ENCODE measurements around the gene ROBO4.

The ROBO4 gene

GRCh38 chr11:124840666-124841065 lies 57.0 kb downstream of the ROBO4 start:
- no peak overlapping the region for H3K9ac ChIP-seq (ENCODE audit: low read depth, low read length)
- no peaks in the 10 kb centered on the region; the same call in 1 of the 2 replicates for H3K4me1 ChIP-seq (ENCODE audit: insufficient read depth, low read length)
- no peaks in the 10 kb centered on the region for H3K9me3 ChIP-seq (ENCODE audit: control insufficient read depth, insufficient read depth, low read length)
- no peaks in the 10 kb centered on the region for H3K36me3 ChIP-seq (ENCODE audit: insufficient read depth, low read length)

- H3K4me1 ChIP-seq (ENCODE audit: insufficient read depth, low read length) = no peaks in the 10 kb centered on the region; the same call in 1 of the 2 replicates
- no peaks in the 10 kb centered on the region for H3K36me3 ChIP-seq (ENCODE audit: insufficient read depth, low read length)
- H3K9me3 ChIP-seq (ENCODE audit: control insufficient read depth, insufficient read depth, low read length) = no peaks in the 10 kb centered on the region
- H3K9ac ChIP-seq (ENCODE audit: low read depth, low read length) = peak overlapping the region; percentile 43; the same call in 1 of the 2 replicates
These were observed 57.6 kb downstream of the ROBO4 start for GRCh38 chr11:124839972-124840621.

- no peaks in the 10 kb centered on the region; the same call in 1 of the 2 replicates for H3K4me1 ChIP-seq (ENCODE audit: insufficient read depth, low read length)
- no peaks in the 10 kb centered on the region for H3K36me3 ChIP-seq (ENCODE audit: insufficient read depth, low read length)
- H3K9me3 ChIP-seq (ENCODE audit: control insufficient read depth, insufficient read depth, low read length) = no peaks in the 10 kb centered on the region
- peak overlapping the region; percentile 43; the same call in 1 of the 2 replicates for H3K9ac ChIP-seq (ENCODE audit: low read depth, low read length)
These were observed 58.3 kb downstream of the ROBO4 start for GRCh38 chr11:124839128-124839971.

- H3K36me3 ChIP-seq (ENCODE audit: insufficient read depth, low read length) = no peaks in the 10 kb centered on the region
- peak overlapping the region; percentile 43; the same call in 1 of the 2 replicates for H3K9ac ChIP-seq (ENCODE audit: low read depth, low read length)
- no peaks in the 10 kb centered on the region for H3K9me3 ChIP-seq (ENCODE audit: control insufficient read depth, insufficient read depth, low read length)
- no peaks in the 10 kb centered on the region; the same call in 1 of the 2 replicates for H3K4me1 ChIP-seq (ENCODE audit: insufficient read depth, low read length)
These were observed 58.9 kb downstream of the ROBO4 start for GRCh38 chr11:124838805-124839127.

GRCh38 chr11:124837491-124837856 lies 60.2 kb downstream of the ROBO4 start:
- H3K9me3 ChIP-seq (ENCODE audit: control insufficient read depth, insufficient read depth, low read length) = no peaks in the 10 kb centered on the region
- no peak overlapping the region for H3K9ac ChIP-seq (ENCODE audit: low read depth, low read length)
- peaks cover 3% of the 10 kb centered on the region; the same call in 1 of the 2 replicates for H3K4me1 ChIP-seq (ENCODE audit: insufficient read depth, low read length)

GRCh38 chr11:124835918-124836317 lies 61.7 kb downstream of the ROBO4 start:
- H3K9me3 ChIP-seq (ENCODE audit: control insufficient read depth, insufficient read depth, low read length) = no peaks in the 10 kb centered on the region
- H3K9ac ChIP-seq (ENCODE audit: low read depth, low read length) = no peak overlapping the region

More at GRCh38 chr11:124837491-124837856, 60.2 kb downstream of the ROBO4 start:
- no peaks in the 10 kb centered on the region for H3K36me3 ChIP-seq (ENCODE audit: insufficient read depth, low read length)

DNA sequence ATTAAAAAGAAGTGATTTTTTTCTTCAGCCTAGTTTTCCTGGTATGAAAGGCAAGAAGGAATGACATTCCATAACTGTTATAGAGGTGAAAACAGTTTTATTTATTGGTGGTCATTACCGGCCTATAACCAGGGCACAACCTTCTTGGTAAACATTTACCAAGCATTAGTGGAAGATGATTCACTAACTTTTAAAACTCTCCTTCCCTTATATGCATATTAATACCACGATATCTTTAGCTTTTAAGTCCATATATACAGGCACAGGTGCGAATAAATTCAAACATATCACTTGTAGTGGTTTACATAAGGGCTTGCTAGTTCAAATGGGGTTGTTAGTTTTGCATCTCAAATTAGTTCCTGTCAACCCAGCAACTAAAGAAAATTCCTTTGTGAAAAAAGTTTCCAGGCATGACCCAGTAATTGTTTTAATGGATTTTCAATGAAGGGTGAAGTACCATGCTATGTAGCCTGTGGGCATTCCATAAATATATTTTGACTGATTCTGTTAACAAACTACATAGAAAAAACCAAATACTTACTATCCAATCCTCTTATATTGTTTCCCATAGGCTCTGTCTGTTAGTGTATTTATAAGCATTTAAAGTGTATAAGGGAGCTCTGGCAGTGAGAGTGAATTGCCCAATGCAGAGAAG lies 63.0 kb downstream of the ROBO4 start:
- no peaks in the 10 kb centered on the region for H3K9me3 ChIP-seq (ENCODE audit: control insufficient read depth, insufficient read depth, low read length)
- no peak overlapping the region for H3K9ac ChIP-seq (ENCODE audit: low read depth, low read length)
- H3K4me1 ChIP-seq (ENCODE audit: insufficient read depth, low read length) = 0 out of 2 replicates have a peak, but pooled peaks cover 3% of the 10 kb centered on the region
- H3K36me3 ChIP-seq (ENCODE audit: insufficient read depth, low read length) = no peaks in the 10 kb centered on the region

More at GRCh38 chr11:124835918-124836317, 61.7 kb downstream of the ROBO4 start:
- Histone ChIP-seq H3K4me1 (ENCODE audit: insufficient read depth, low read length) (0 out of 2 replicates have a peak, but pooled peaks cover 3% of the 10 kb centered on the region), H3K36me3 (ENCODE audit: insufficient read depth, low read length) (no peaks in the 10 kb centered on the region)

Measured in ES-I3 (cell line).